Endodermal cell (in vitro differentiated cells): ENCODE measurements around the gene SLC4A4. TPM values are rescaled to one million over a fixed set of nuclear protein-coding genes. Genes with fewer than 3 reads are reported as not detected.

Experiments
- DNase-seq: peaks from one replicate; pipeline ENCODE4 v3.0.0-alpha.2; 2017
- H3K27ac ChIP-seq: 2 replicates; pipeline ENCODE4 v1.5.1; 2013; ENCODE audit warnings: mild to moderate bottlenecking, low read depth, low read length, moderate library complexity
- H3K27me3 ChIP-seq: 2 replicates; pipeline ENCODE4 v1.6.1; 2013; ENCODE audit warnings: mild to moderate bottlenecking, low read length, moderate library complexity; ENCODE audit not compliant: insufficient read depth, control insufficient read depth, poor library complexity, severe bottlenecking
- H3K36me3 ChIP-seq: 2 replicates; pipeline ENCODE4 v1.7.0; 2013; ENCODE audit warnings: mild to moderate bottlenecking, low read length, moderate library complexity; ENCODE audit not compliant: control insufficient read depth, insufficient read depth
- H3K4me1 ChIP-seq: one replicate; pipeline ENCODE4 v1.7.0; 2013; ENCODE audit warnings: low read length; ENCODE audit not compliant: control insufficient read depth, insufficient read depth
- H3K4me3 ChIP-seq: 2 replicates; pipeline ENCODE4 v1.5.1; 2013; ENCODE audit warnings: mild to moderate bottlenecking, low read length, moderate library complexity
- H3K9ac ChIP-seq: 2 replicates; pipeline ENCODE4 v1.6.1; 2013; ENCODE audit warnings: mild to moderate bottlenecking, low read length, moderate library complexity; ENCODE audit not compliant: poor library complexity, severe bottlenecking; ENCODE audit errors: extremely low read depth
- H3K9me3 ChIP-seq: 2 replicates; pipeline ENCODE4 v1.6.1; 2013; ENCODE audit warnings: mild to moderate bottlenecking, low read length, moderate library complexity; ENCODE audit not compliant: control insufficient read depth
- H3K27ac Mint-ChIP-seq: 2 replicates; pipeline ENCODE4 v1.8.0; 2020; ENCODE audit warnings: mixed read lengths
- H3K27me3 Mint-ChIP-seq: 2 replicates; pipeline ENCODE4 v1.8.0; 2021; ENCODE audit warnings: mild to moderate bottlenecking, mixed read lengths; ENCODE audit not compliant: insufficient read depth
- H3K36me3 Mint-ChIP-seq: 2 replicates; pipeline ENCODE4 v1.8.0; 2020; ENCODE audit warnings: low read depth, mixed read lengths
- H3K4me1 Mint-ChIP-seq: 2 replicates; pipeline ENCODE4 v1.8.0; 2020; ENCODE audit warnings: mixed read lengths
- H3K4me3 Mint-ChIP-seq: 2 replicates; pipeline ENCODE4 v1.8.0; 2020; ENCODE audit warnings: mild to moderate bottlenecking, moderate library complexity, mixed read lengths
- H3K9me3 Mint-ChIP-seq: 2 replicates; pipeline ENCODE4 v1.8.0; 2020; ENCODE audit warnings: mild to moderate bottlenecking, mixed read lengths
- CTCF ChIP-seq: fragments of 200-600 bp; sonication (generic); conservative IDR thresholded peaks from 2 replicates; pipeline ENCODE4 v1.5.0; 2021; ENCODE audit warnings: antibody characterized with exemption, mild to moderate bottlenecking
- WGBS, 2 experiments: methylation state at CpG; one replicate each; pipeline versions ENCODE4 v1.1.5 to v1.1.7; 2013; ENCODE audit warnings: missing lambda C conversion rate in 2 of 2, mixed read lengths in 1 of 2; ENCODE audit not compliant: insufficient coverage in 1 of 2, insufficient read length in 1 of 2; 5-methylcytosine and 5-hydroxymethylcytosine counted together
- total RNA-seq, 2 donors: library from RNA; stranded (reverse); fragmentation: NEBNext Ultra II Directional in 1 of 2; extraction: Animal tissue kit (Norgen Biotek cat#: 25700) in 1 of 2; gene quantifications; 2 replicates in 1 of 2; 3 replicates in 1 of 2; pipeline ENCODE4 v1.2.1, GENCODE V29; 2021

SLC4A4 gene
- total RNA-seq, 2 donors from 2014 or later = 3.3 to 3.8 TPM

DNA sequence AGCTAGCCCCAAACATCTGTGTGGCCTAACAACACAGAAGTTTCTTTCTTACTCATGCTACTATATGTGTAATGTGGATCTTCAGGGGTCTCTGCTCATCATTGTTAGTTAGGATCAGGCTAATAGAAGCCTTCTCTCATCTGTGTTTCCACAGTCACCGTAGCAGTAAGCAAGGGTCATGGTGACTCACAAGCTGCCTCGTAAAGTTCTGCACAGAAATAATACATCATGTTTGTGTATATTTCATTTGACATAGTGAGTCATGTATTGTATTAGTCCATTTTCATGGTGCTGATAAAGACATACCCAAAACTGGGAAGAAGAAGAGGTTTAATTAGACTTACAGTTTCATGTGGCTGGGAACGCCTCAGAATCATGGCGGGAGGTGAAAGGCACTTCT is 38.7 kb downstream of the SLC4A4 start:
- no peaks in the 10 kb centered on the region for H3K27me3 Mint-ChIP-seq
- no peak overlapping the region for H3K27ac ChIP-seq
- DNase-seq = no peak
- H3K36me3 Mint-ChIP-seq = no peaks in the 10 kb centered on the region
- no peaks in the 10 kb centered on the region for H3K27me3 ChIP-seq
- H3K4me3 ChIP-seq = no peak overlapping the region
- no peaks in the 10 kb centered on the region for H3K36me3 ChIP-seq
- no peaks in the 10 kb centered on the region for H3K9me3 ChIP-seq
- no peak overlapping the region for H3K4me3 Mint-ChIP-seq
- H3K4me1 Mint-ChIP-seq = peaks cover under 1% of the 10 kb centered on the region
- H3K4me1 ChIP-seq = no peaks in the 10 kb centered on the region
- TF ChIP-seq CTCF = no peak
- no peak overlapping the region for H3K27ac Mint-ChIP-seq
- H3K9me3 Mint-ChIP-seq = no peaks in the 10 kb centered on the region
- H3K9ac ChIP-seq = no peak overlapping the region
- whole genome bisulfite sequencing, 2 experiments = 85 to 100% methylated on average over 2 to 4 of the region's 4 CpGs

DNA sequence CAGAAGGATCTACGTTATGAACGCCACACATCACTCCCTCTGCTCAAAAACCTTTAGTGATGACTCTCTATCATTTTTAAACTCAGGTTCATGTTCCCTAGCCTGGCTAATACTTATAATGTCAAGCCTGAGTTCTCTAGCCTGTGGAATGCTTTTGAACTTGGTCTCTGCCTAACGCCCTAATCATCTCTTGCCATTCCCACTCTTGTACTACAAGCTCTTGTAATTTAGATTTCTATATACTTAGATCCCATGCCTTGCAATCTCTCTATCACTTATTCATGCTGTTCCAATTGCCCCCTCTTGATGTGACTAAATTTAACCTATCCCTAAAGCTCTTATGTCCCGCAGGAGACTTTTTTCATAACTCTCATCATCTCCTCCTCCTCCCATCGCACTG is 40.3 kb downstream of the SLC4A4 start:
- Mint-ChIP-seq H3K27ac (no peak overlapping the region), H3K36me3 (no peaks in the 10 kb centered on the region), H3K4me1 (no peaks in the 10 kb centered on the region), H3K4me3 (no peak overlapping the region), H3K27me3 (no peaks in the 10 kb centered on the region), H3K9me3 (no peaks in the 10 kb centered on the region)
- Histone ChIP-seq H3K4me1 (no peaks in the 10 kb centered on the region), H3K27me3 (no peaks in the 10 kb centered on the region), H3K9me3 (no peaks in the 10 kb centered on the region), H3K4me3 (no peak overlapping the region), H3K36me3 (no peaks in the 10 kb centered on the region), H3K9ac (no peak overlapping the region), H3K27ac (no peak overlapping the region)
- TF ChIP-seq CTCF = no peak
- DNase-seq = no peak
- WGBS, 2 experiments = 92 to 97% methylated on average over 5 of the region's 5 CpGs

GRCh38 chr4:71380788-71381187 is 42.0 kb downstream of the SLC4A4 start:
- Histone ChIP-seq H3K27me3 (no peaks in the 10 kb centered on the region), H3K9ac (no peak overlapping the region), H3K4me3 (no peak overlapping the region), H3K4me1 (no peaks in the 10 kb centered on the region), H3K36me3 (no peaks in the 10 kb centered on the region), H3K9me3 (no peaks in the 10 kb centered on the region), H3K27ac (no peak overlapping the region)
- H3K4me1 Mint-ChIP-seq = no peaks in the 10 kb centered on the region
- no peak overlapping the region for H3K4me3 Mint-ChIP-seq
- TF ChIP-seq CTCF = no peak
- DNase-seq = no peak
- no peaks in the 10 kb centered on the region for H3K9me3 Mint-ChIP-seq
- H3K36me3 Mint-ChIP-seq = no peaks in the 10 kb centered on the region
- 89 to 100% methylated on average over 3 of the region's 3 CpGs for WGBS, 2 experiments
- H3K27ac Mint-ChIP-seq = no peak overlapping the region
- H3K27me3 Mint-ChIP-seq = no peaks in the 10 kb centered on the region
